Fibroblast of mammary gland (primary cell): ENCODE measurements around the gene NAT16.
A peak's percentile ranks its signal among the peaks of the same experiment; 100 is the strongest.

Experiments used
- DNase-seq: peaks from one replicate; pipeline ENCODE4 v3.0.0-alpha.2; 2010; ENCODE audit warnings: low read depth
- H3K4me3 ChIP-seq: 2 replicates; pipeline ENCODE4 v1.5.1; 2011; ENCODE audit warnings: low read depth, mild to moderate bottlenecking, low read length, moderate library complexity; ENCODE audit not compliant: control insufficient read depth
- CTCF ChIP-seq: conservative IDR thresholded peaks from 2 replicates; pipeline ENCODE4 v1.5.1; 2011; ENCODE audit warnings: low read depth, low read length, inconsistent platforms; ENCODE audit not compliant: control insufficient read depth, insufficient read depth

The NAT16 gene

GRCh38 chr7:101195884-101196283, 15.8 kb upstream of the NAT16 start:
- no peak for DNase-seq
- no peak overlapping the region for H3K4me3 ChIP-seq
- TF ChIP-seq CTCF: no peak

- TF ChIP-seq CTCF: no peak
- no peak overlapping the region for H3K4me3 ChIP-seq
- no peak for DNase-seq
These were observed 9.0 kb upstream of the NAT16 start for GRCh38 chr7:101189109-101189508.

GRCh38 chr7:101186844-101187428, 6.8 kb upstream of the NAT16 start:
- no peak for DNase-seq
- no peak overlapping the region for H3K4me3 ChIP-seq
- no peak for TF ChIP-seq CTCF

- DNase-seq: no peak
- no peak for TF ChIP-seq CTCF
These were observed 6.1 kb upstream of the NAT16 start for GRCh38 chr7:101186194-101186593.

GRCh38 chr7:101185258-101185839, 5.3 kb upstream of the NAT16 start:
- H3K4me3 ChIP-seq: no peak overlapping the region
- peak; percentile 49 for DNase-seq
- no peak for TF ChIP-seq CTCF

More at GRCh38 chr7:101186194-101186593, 6.1 kb upstream of the NAT16 start:
- H3K4me3 ChIP-seq: no peak overlapping the region

- TF ChIP-seq CTCF: no peak
- no peak for DNase-seq
- no peak overlapping the region for H3K4me3 ChIP-seq
These were observed 380 bp downstream of the NAT16 start for GRCh38 chr7:101179713-101180112.
